GM10248 (cell line): Measurements from ENCODE around the gene PCDHA12.
"Not testable (repeated sequence)": the region's sequence is repeated elsewhere in the genome, so short reads cannot be mapped to it uniquely, and the experiment has no call there.

Experiments used
- CTCF ChIA-PET: fragments of 300-600 bp; sonication (Branson Sonifier 250); formaldehyde crosslinking; extraction: SDS; loops from one replicate; lab custom pipeline; 2021; ENCODE audit warnings: antibody characterized with exemption; lab: Yijun Ruan, JAX
- POLR2A ChIA-PET: fragments of 350-650 bp; sonication (Branson Sonifier 250); formaldehyde crosslinking; extraction: SDS; loops from one replicate; lab custom pipeline; 2020; ENCODE audit warnings: antibody characterized with exemption; lab: Yijun Ruan, JAX
- DNase-seq: peaks from one replicate; pipeline ENCODE4 v3.0.0; 2012; ENCODE audit errors: extremely low spot score
- TF ChIP-seq, protein P1 (sequence below): IDR thresholded peaks from 2 replicates; pipeline ENCODE4 v1.5.1; 2012; ENCODE audit warnings: mild to moderate bottlenecking, low read depth; ENCODE audit errors: extremely low read depth, missing control alignments, control extremely low read depth

Gene PCDHA12, protein sequence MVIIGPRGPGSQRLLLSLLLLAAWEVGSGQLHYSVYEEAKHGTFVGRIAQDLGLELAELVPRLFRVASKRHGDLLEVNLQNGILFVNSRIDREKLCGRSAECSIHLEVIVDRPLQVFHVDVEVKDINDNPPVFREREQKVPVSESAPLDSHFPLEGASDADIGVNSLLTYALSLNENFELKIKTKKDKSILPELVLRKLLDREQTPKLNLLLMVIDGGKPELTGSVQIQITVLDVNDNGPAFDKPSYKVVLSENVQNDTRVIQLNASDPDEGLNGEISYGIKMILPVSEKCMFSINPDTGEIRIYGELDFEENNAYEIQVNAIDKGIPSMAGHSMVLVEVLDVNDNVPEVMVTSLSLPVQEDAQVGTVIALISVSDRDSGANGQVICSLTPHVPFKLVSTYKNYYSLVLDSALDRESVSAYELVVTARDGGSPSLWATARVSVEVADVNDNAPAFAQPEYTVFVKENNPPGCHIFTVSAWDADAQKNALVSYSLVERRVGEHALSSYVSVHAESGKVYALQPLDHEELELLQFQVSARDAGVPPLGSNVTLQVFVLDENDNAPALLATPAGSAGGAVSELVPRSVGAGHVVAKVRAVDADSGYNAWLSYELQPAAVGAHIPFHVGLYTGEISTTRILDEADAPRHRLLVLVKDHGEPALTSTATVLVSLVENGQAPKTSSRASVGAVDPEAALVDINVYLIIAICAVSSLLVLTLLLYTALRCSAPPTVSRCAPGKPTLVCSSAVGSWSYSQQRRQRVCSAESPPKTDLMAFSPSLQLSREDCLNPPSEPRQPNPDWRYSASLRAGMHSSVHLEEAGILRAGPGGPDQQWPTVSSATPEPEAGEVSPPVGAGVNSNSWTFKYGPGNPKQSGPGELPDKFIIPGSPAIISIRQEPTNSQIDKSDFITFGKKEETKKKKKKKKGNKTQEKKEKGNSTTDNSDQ

DNA sequence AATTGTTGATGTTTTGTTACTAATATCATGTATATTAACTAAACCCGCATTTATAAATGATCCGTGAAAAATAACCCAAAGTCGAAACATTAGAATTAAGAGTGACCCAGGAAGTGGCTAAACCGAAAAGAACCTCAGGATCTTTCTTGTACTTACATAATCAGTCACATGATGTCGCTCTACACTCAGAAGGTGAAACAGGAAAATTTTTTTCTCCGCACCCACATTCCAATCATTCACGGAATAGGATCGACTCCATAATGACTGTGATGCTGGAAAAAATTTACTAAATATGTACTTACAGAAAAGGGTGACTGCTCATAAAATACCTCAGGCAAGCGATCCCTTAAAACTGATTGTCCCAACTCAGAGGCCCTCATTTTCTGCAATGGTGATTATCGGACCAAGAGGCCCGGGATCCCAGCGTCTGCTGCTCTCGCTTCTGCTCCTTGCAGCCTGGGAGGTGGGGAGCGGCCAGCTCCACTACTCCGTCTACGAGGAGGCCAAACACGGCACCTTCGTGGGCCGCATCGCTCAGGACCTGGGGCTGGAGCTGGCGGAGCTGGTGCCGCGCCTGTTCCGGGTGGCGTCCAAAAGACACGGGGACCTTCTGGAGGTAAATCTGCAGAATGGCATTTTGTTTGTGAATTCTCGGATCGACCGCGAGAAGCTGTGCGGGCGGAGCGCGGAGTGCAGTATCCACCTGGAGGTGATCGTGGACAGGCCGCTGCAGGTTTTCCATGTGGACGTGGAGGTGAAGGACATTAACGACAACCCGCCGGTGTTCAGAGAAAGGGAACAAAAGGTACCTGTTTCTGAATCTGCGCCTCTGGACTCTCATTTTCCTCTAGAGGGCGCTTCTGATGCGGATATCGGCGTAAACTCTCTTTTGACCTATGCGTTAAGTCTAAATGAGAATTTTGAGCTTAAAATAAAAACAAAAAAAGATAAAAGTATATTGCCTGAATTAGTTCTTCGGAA lies at the start of gene PCDHA12:
TSS of gene PCDHA12 (plus strand) at position 224 of the 981 bp plus-strand sequence. CDS start at position 389, 165 bp downstream.
- CTCF ChIA-PET: no interaction called here
- POLR2A ChIA-PET: no interaction called here
- no peak for DNase-seq
- TF ChIP-seq, protein P1, sequence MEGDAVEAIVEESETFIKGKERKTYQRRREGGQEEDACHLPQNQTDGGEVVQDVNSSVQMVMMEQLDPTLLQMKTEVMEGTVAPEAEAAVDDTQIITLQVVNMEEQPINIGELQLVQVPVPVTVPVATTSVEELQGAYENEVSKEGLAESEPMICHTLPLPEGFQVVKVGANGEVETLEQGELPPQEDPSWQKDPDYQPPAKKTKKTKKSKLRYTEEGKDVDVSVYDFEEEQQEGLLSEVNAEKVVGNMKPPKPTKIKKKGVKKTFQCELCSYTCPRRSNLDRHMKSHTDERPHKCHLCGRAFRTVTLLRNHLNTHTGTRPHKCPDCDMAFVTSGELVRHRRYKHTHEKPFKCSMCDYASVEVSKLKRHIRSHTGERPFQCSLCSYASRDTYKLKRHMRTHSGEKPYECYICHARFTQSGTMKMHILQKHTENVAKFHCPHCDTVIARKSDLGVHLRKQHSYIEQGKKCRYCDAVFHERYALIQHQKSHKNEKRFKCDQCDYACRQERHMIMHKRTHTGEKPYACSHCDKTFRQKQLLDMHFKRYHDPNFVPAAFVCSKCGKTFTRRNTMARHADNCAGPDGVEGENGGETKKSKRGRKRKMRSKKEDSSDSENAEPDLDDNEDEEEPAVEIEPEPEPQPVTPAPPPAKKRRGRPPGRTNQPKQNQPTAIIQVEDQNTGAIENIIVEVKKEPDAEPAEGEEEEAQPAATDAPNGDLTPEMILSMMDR: no peak

DNA sequence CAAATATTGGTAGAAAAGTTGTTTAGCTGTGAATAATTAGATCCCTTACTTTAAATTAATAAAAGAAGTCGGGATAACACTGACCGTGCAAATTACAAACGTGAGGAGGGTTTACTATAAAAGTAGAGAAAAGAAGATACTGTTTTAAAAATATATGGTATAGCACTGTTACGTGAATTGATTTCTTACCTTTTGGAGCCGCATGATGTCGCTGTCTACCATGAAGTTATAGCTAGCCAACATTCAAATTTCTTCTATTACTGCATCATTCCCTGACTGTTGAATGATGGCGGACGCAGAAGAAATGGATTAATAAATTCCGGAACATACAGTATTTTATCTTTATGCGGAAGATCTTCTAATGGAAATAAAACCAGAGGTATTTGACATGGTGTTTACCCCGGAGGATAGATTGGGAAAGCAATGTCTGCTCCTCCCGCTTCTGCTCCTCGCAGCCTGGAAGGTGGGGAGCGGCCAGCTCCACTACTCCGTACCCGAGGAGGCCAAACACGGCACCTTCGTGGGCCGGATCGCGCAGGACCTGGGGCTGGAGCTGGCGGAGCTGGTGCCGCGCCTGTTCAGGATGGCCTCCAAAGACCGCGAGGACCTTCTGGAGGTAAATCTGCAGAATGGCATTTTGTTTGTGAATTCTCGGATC lies 47.3 kb upstream of the PCDHA12 start, which contains the start of gene PCDHA6:
TSS of gene PCDHA6 (plus strand) at position 257 of the 658 bp plus-strand sequence. CDS start at position 389, 132 bp downstream.
- CTCF ChIA-PET: interaction anchor here (1.2 kb wide), 1 partner anchor 11 kb away, joined by 4 read pairs; no protein-coding TSS in a partner anchor
- POLR2A ChIA-PET: no interaction called here
- DNase-seq: no peak
- TF ChIP-seq, protein P1: no peak

DNA sequence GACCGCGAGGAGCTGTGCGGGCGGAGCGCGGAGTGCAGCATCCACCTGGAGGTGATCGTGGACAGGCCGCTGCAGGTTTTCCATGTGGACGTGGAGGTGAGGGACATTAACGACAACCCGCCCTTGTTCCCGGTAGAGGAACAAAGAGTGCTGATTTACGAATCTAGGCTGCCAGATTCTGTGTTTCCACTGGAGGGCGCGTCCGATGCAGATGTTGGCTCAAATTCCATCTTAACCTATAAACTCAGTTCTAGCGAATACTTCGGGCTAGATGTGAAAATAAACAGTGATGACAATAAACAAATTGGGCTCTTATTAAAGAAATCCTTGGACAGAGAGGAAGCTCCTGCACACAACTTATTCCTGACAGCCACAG lies 46.8 kb upstream of the PCDHA12 start:
- no peak for DNase-seq
- CTCF ChIA-PET: no interaction called here
- TF ChIP-seq, protein P1: no peak

DNA sequence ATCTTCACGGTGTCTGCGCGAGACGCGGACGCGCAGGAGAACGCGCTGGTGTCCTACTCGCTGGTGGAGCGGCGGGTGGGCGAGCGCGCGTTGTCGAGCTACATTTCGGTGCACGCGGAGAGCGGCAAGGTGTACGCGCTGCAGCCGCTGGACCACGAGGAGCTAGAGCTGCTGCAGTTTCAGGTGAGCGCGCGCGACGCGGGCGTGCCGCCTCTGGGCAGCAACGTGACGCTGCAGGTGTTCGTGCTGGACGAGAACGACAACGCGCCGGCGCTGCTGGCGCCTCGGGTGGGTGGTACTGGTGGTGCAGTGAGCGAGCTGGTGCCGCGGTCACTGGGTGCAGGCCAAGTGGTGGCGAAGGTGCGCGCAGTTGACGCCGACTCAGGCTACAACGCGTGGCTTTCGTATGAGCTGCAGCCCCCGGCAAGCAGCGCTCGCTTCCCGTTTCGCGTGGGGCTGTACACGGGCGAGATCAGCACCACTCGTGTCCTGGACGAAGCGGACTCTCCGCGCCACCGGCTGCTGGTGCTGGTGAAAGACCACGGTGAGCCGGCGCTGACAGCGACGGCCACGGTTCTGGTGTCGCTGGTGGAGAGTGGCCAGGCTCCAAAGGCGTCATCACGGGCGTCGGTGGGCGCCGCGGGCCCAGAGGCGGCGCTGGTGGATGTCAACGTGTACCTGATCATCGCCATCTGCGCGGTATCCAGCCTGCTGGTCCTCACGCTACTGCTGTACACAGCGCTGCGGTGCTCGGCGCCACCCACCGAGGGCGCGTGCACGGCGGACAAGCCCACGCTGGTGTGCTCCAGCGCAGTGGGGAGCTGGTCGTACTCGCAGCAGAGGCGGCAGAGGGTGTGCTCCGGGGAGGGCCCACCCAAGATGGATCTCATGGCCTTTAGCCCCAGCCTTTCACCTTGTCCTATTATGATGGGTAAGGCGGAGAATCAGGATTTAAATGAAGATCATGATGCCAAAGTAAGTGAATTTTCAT lies 45.3 kb upstream of the PCDHA12 start:
- DNase-seq, CTCF ChIA-PET, POLR2A ChIA-PET: not testable (repeated sequence)

More for the DNA sequence above, 46.8 kb upstream of the PCDHA12 start:
- POLR2A ChIA-PET: no interaction called here

DNA sequence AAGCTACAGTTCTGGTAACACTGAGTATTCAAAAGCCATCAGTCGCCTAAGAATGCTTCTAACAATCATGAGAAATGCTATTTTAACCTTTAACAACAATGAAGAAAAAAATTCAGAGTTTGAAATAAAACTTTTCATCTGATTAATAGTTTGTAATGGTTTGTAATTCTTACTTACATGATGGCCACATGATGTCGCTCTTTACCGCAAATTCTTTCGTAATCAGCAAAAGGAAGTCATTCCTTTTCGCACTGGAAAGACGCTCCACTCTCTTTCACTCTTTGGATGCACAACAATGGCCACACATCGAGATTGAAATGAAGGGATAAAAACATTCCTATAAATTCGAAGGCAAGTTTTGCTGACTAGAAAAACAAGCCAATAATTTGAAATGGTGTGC lies 41.1 kb upstream of the PCDHA12 start, which contains the start of gene PCDHA7:
TSS of gene PCDHA7 (plus strand) at position 277 of the 400 bp plus-strand sequence. CDS start at position 392, 115 bp downstream.
- POLR2A ChIA-PET: no interaction called here
- TF ChIP-seq, protein P1: no peak
- CTCF ChIA-PET: no interaction called here
- DNase-seq: no peak

DNA sequence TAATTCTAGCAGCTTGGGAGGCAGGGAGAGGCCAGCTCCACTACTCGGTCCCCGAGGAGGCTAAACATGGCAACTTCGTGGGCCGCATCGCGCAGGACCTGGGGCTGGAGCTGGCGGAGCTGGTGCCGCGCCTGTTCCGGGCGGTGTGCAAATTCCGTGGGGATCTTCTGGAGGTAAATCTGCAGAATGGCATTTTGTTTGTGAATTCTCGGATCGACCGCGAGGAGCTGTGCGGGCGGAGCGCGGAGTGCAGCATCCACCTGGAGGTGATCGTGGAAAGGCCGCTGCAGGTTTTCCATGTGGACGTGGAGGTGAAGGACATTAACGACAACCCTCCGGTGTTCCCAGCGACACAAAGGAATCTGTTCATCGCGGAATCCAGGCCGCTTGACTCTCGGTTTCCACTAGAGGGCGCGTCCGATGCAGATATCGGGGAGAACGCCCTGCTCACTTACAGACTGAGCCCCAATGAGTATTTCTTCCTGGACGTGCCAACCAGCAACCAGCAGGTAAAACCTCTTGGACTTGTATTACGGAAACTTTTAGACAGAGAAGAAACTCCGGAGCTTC lies 40.6 kb upstream of the PCDHA12 start:
- POLR2A ChIA-PET, DNase-seq, CTCF ChIA-PET: not testable (repeated sequence)
